Measurements from ENCODE around the gene ZBTB16.

The ZBTB16 gene

DNA sequence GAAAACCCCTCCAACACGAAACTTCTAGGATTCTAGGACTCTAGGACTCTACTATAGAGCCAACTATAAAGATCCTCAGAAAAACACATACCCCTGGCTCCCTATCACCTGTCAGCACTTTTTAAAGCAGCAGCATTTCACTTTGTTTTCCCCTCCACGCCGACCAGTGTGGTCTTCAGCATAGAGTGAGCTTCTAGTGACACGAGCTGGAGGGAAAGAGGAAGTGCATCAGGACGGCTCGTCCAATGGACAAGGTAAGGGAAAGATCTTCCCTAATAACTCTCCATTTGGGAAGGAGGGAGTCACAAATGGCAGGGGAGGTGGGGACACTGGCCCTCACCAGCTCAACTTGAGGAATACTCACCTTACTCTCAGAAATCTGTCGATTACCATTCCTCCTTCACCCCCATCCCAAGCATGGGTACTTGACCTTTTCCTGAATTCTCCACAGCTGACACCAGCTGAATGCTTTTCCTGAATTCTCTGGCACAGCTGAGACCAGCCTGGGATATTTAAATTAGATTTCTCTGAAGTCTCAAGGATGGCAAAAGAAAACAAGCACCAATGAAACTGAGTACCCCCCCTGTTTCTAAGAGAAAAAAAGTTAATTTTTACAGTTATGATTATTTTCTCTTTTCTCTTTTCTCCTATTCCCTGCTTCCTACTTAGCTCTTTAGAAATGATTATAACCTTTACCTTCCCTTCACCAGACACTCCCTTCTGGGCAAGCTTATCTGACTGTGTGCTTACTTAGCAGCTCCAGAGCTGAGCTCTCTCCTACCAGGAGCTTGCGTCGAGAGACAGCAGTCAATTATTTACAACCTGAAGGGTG, 203.4 kb downstream of the ZBTB16 start:
- peak; percentile 48 for FAIRE-seq
- no peak for DNase-seq (ENCODE audit: insufficient read length, low spot score)

DNA sequence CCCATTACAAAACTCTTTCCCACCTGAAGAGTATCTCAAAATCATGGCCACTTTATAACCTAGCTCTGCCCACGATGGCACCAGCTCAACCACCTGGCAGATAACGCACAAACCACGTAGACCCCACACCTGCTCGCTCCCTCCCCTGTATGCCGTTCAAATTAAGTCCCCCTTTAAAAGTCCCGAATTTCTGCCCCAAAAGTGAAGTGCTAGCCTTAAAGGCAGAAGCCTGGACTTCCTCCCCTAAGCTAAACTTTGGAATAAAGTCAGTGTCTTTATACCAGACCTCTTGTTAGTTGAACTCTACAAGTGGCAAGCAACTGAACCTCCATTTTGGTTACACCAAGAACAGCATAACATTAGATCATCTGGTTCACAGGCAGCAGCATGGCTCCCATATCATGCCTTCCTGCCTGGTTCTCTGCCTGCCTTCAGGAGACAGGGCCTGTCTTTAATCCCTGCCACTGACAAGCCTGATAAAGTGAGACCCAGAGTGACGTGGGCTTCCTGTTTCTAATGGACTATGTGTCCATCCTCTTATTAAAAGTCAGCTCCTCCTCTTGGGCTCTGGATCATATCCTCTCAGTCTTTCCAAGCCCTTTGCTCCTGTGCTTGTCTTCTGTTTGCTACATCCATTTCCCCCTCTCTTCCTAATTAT, 204.1 kb downstream of the ZBTB16 start:
- DNase-seq (ENCODE audit: insufficient read length, low spot score): no peak
- FAIRE-seq: no peak
- no peak for TF ChIP-seq CTCF (IDR thresholded peaks at IDR 0.05; ENCODE audit: insufficient read depth, missing control alignments)

More for the DNA sequence above, 203.4 kb downstream of the ZBTB16 start:
- TF ChIP-seq CTCF (IDR thresholded peaks at IDR 0.05; ENCODE audit: insufficient read depth, missing control alignments): peak; percentile 72

- no peak for DNase-seq (ENCODE audit: insufficient read length, low spot score)
- TF ChIP-seq CTCF (IDR thresholded peaks at IDR 0.05; ENCODE audit: insufficient read depth, missing control alignments): no peak
- FAIRE-seq: no peak
Measured at GRCh38 chr11:114264381-114264780, 204.9 kb downstream of the ZBTB16 start.

- DNase-seq (ENCODE audit: insufficient read length, low spot score) (no peak), FAIRE-seq (no peak)
- no peak for TF ChIP-seq CTCF (IDR thresholded peaks at IDR 0.05; ENCODE audit: insufficient read depth, missing control alignments)
Measured at GRCh38 chr11:114265122-114265878, 205.8 kb downstream of the ZBTB16 start.

GRCh38 chr11:114269498-114269897, 210.0 kb downstream of the ZBTB16 start:
- no peak for DNase-seq (ENCODE audit: insufficient read length, low spot score)
- FAIRE-seq: no peak
- no peak for TF ChIP-seq CTCF (IDR thresholded peaks at IDR 0.05; ENCODE audit: insufficient read depth, missing control alignments)

DNA sequence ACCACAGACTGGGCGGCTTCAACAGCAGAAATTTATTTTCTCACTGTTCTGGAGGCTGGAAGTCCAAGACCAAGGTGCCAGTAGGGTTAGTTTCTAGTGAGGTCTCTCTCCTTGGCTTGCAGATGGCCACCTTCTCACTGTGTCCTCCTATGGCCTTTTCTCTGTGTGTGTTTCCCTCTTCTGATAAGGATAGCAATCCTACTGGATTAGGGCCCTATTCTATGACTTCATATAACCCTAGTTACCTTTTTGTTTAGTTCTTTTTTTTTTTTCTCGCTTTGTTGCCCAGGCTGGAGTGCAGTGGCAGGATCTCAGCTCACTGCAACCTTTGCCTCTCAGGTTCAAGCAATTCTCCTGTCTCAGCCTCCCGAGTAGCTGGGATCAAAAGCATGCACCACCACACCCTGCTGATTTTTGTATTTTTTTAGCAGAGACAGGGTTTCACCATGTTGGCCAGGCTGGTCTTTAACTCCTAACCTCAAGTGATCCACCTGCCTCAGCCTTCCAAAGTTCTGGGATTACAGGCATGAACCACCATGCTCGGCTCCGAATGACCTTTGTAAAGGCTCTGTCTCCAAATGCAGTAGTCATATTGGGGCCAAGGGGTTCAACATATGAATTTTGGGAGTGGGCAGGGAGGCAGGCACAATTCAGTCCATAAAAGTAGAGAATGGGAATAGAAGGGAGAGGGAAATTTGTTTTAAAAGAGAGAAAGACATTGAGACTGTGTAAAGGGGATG, 211.2 kb downstream of the ZBTB16 start:
- TF ChIP-seq CTCF (IDR thresholded peaks at IDR 0.05; ENCODE audit: insufficient read depth, missing control alignments): no peak
- DNase-seq (ENCODE audit: insufficient read length, low spot score) (no peak), FAIRE-seq (no peak)

All from D721Med (cell line).